A673 (cell line): ENCODE results near the gene RAB3IL1. TPM values are rescaled to one million over a fixed set of nuclear protein-coding genes. Genes with fewer than 3 reads are reported as not detected.
A peak's percentile ranks its signal among the peaks of the same experiment; 100 is the strongest.

Experiments
- BruUV-seq: library from RNA; stranded (reverse); fragments of 400-500 nt; replicated peaks from 2 replicates; lab custom pipeline; 2021; lab: Mats Ljungman, UMichigan
- CTCF ChIA-PET: fragments of 300-600 bp; sonication (Branson Sonifier 250); formaldehyde crosslinking; loops from one replicate; lab custom pipeline; 2022; ENCODE audit warnings: antibody characterized with exemption; lab: Charles Lee
- POLR2A ChIA-PET: fragments of 300-600 bp; sonication (Branson Sonifier 250); formaldehyde crosslinking; loops from one replicate; lab custom pipeline; 2022; ENCODE audit warnings: antibody characterized with exemption; ENCODE audit not compliant: low non-redundant PET; lab: Charles Lee
- DNase-seq: peaks from one replicate; pipeline ENCODE4 v3.0.0-alpha.2; 2015; ENCODE audit warnings: low spot score
- H3K27ac ChIP-seq: fragments of 200-600 bp; sonication (generic); 2 replicates; pipeline ENCODE4 v1.5.1; 2016; ENCODE audit warnings: mixed run types, low read depth, mild to moderate bottlenecking, mixed read lengths, antibody characterized with exemption, low read length; ENCODE audit not compliant: poor library complexity, severe bottlenecking
- H3K27me3 ChIP-seq: fragments of 200-600 bp; sonication (generic); replicated peaks from 2 replicates; pipeline ENCODE4 v1.6.1; 2017; ENCODE audit warnings: mixed run types, low read depth, mild to moderate bottlenecking, mixed read lengths, antibody characterized with exemption, low read length; ENCODE audit not compliant: insufficient read depth, poor library complexity
- H3K36me3 ChIP-seq: fragments of 200-600 bp; sonication (generic); 2 replicates; pipeline ENCODE4 v1.6.1; 2016; ENCODE audit warnings: mixed run types, mild to moderate bottlenecking, mixed read lengths, antibody characterized with exemption, low read length; ENCODE audit not compliant: insufficient read depth, poor library complexity, severe bottlenecking
- H3K4me1 ChIP-seq: fragments of 200-600 bp; sonication (generic); 2 replicates; pipeline ENCODE4 v1.6.1; 2017; ENCODE audit warnings: mixed run types, mild to moderate bottlenecking, mixed read lengths, antibody characterized with exemption, low read length; ENCODE audit not compliant: insufficient read depth, poor library complexity, severe bottlenecking
- H3K4me3 ChIP-seq: fragments of 200-600 bp; sonication (generic); 2 replicates; pipeline ENCODE4 v1.5.1; 2016; ENCODE audit warnings: low read depth, mixed run types, mild to moderate bottlenecking, mixed read lengths, low read length; ENCODE audit not compliant: poor library complexity, severe bottlenecking
- H3K9me3 ChIP-seq: fragments of 200-600 bp; sonication (generic); 2 replicates; pipeline ENCODE4 v1.6.1; 2016; ENCODE audit warnings: mixed run types, low read depth, mild to moderate bottlenecking, mixed read lengths, antibody characterized with exemption, low read length; ENCODE audit not compliant: poor library complexity, severe bottlenecking
- EZH2 ChIP-seq: fragments of 200-600 bp; sonication (generic); IDR thresholded peaks from 2 replicates; pipeline ENCODE4 v1.6.1; 2017; ENCODE audit warnings: borderline replicate concordance, low read depth, mild to moderate bottlenecking, mixed read lengths, antibody characterized with exemption, low read length; ENCODE audit not compliant: poor library complexity, severe bottlenecking
- intact Hi-C: fragments of 100-400 bp; cut with micrococcal nuclease; formaldehyde crosslinking; loops from one replicate; pipeline ENCODE4 v1.10.0; 2022; ENCODE audit not compliant: unreplicated experiment
- total RNA-seq: library from RNA; stranded (reverse); gene quantifications from 2 replicates; pipeline ENCODE4 v1.2.3, GENCODE V29; 2021
- TF ChIP-seq, protein P1 (sequence below): fragments of 300-800, 200-600 bp; sonication (generic); conservative IDR thresholded peaks from 2 replicates; pipeline ENCODE4 v1.5.1; 2017; ENCODE audit warnings: low read depth, mild to moderate bottlenecking, antibody characterized with exemption, low read length, moderate library complexity, mixed read lengths

The RAB3IL1 gene
- total RNA-seq, 1 experiment from 2014 or later, result 21.9 TPM

DNA sequence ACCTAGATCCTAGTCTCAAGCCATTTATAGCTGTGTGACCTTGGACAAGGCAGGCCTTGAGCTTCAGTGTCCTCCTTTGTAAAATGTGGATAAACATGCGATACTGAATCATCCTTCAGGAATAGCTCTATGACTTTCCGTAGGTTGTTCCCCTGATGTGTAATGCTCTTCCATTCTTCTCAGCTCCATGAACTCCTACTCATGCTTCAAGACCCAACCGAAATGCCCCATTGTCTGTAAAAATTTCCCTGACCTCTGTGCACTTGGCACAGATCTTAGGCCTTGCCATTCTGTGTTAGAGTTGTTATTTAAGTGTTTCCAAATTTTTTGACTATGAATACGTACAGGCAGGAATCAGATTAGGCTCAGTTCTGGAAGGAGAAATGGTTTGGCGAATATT, 29.5 kb upstream of the RAB3IL1 start:
- Histone ChIP-seq H3K4me1 (peaks cover 51% of the 10 kb centered on the region), H3K4me3 (no peak overlapping the region), H3K27ac (peak overlapping the region; percentile 44), H3K27me3 (no peaks in the 10 kb centered on the region), H3K9me3 (no peaks in the 10 kb centered on the region), H3K36me3 (no peaks in the 10 kb centered on the region)
- no TSS peak for BruUV-seq
- ChIA-PET CTCF (interaction anchor here (0.6 to 7.4 kb wide), 12 partner anchors 22 to 161 kb away, joined by 3 to 157 read pairs (median 4); partner anchors contain the start of genes FEN1 and TMEM258), POLR2A (no interaction called here)
- intact Hi-C loops, result loop anchor here (1.0 to 2.0 kb wide), 3 partner anchors 48 to 136 kb away; no protein-coding TSS in a partner anchor
- TF ChIP-seq EZH2, result no peak
- TF ChIP-seq, protein P1, sequence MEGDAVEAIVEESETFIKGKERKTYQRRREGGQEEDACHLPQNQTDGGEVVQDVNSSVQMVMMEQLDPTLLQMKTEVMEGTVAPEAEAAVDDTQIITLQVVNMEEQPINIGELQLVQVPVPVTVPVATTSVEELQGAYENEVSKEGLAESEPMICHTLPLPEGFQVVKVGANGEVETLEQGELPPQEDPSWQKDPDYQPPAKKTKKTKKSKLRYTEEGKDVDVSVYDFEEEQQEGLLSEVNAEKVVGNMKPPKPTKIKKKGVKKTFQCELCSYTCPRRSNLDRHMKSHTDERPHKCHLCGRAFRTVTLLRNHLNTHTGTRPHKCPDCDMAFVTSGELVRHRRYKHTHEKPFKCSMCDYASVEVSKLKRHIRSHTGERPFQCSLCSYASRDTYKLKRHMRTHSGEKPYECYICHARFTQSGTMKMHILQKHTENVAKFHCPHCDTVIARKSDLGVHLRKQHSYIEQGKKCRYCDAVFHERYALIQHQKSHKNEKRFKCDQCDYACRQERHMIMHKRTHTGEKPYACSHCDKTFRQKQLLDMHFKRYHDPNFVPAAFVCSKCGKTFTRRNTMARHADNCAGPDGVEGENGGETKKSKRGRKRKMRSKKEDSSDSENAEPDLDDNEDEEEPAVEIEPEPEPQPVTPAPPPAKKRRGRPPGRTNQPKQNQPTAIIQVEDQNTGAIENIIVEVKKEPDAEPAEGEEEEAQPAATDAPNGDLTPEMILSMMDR, result no peak
- no peak for DNase-seq

DNA sequence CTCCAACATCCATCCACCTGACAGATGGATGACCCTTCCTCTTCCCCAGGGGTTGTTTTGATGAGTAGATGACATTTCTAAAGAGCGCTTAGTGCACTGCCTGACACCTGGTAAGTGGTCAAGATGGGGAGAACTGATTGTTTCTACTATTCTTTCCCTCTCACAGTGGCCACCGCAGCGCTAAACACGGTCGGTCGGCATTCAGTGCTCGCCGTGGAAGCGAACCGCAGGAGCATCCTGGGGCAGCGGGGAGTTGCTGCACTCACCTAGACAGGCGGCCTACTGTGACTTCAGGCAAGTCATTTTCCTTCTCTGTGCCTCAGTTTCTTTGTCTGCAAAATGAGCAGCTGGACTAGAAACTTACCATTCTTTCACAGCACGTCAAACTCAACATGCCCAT, 27.8 kb upstream of the RAB3IL1 start:
- POLR2A ChIA-PET, result interaction anchor here (0.5 kb wide), 1 partner anchor 47 kb away, joined by 8 read pairs; no protein-coding TSS in a partner anchor
- H3K4me3 ChIP-seq, result no peak overlapping the region
- H3K9me3 ChIP-seq, result no peaks in the 10 kb centered on the region
- H3K4me1 ChIP-seq, result peaks cover 47% of the 10 kb centered on the region
- CTCF ChIA-PET, result interaction anchor here (1.4 to 7.4 kb wide), 2 partner anchors 48 to 137 kb away, joined by 38 to 157 read pairs; no protein-coding TSS in a partner anchor
- BruUV-seq, result no TSS peak
- H3K27me3 ChIP-seq, result no peaks in the 10 kb centered on the region
- DNase-seq, result no peak
- TF ChIP-seq, protein P1, result no peak
- no peak for TF ChIP-seq EZH2
- H3K27ac ChIP-seq, result peak overlapping the region; percentile 67
- H3K36me3 ChIP-seq, result no peaks in the 10 kb centered on the region
- intact Hi-C loops, result no loop called here

DNA sequence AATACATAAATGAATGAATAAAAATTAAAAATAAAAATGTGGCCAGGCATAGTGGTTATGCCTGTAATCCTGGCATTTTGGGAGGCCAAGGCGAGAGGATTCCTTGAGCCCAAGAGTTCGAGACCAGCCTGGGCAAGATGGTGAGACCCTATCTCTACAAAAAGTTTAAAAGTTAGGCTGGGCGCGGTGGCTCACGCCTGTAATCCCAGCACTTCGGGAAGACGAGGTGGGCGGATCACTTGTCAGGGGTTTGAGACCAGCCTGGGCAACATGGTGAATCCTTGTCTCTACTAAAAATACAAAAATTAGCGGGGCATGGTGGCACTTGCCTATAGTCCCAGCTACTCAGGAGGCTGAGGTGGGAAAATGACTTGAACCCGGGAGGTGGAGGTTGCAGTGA, 23.1 kb upstream of the RAB3IL1 start:
- peaks cover 15% of the 10 kb centered on the region for H3K9me3 ChIP-seq
- CTCF ChIA-PET, result interaction anchor here (0.7 to 1.0 kb wide), 2 partner anchors 32 to 41 kb away, joined by 3 read pairs; no protein-coding TSS in a partner anchor
- H3K36me3 ChIP-seq, result no peaks in the 10 kb centered on the region
- H3K27me3 ChIP-seq, result no peaks in the 10 kb centered on the region
- peaks cover 17% of the 10 kb centered on the region for H3K4me1 ChIP-seq
- no peak overlapping the region for H3K4me3 ChIP-seq
- POLR2A ChIA-PET, result no interaction called here
- no peak for TF ChIP-seq EZH2
- TF ChIP-seq, protein P1, result no peak
- DNase-seq, result no peak
- H3K27ac ChIP-seq, result no peak overlapping the region
- intact Hi-C loops, result no loop called here
- BruUV-seq, result no TSS peak
